ENCODE measurements around the gene AFG1L.

DNA sequence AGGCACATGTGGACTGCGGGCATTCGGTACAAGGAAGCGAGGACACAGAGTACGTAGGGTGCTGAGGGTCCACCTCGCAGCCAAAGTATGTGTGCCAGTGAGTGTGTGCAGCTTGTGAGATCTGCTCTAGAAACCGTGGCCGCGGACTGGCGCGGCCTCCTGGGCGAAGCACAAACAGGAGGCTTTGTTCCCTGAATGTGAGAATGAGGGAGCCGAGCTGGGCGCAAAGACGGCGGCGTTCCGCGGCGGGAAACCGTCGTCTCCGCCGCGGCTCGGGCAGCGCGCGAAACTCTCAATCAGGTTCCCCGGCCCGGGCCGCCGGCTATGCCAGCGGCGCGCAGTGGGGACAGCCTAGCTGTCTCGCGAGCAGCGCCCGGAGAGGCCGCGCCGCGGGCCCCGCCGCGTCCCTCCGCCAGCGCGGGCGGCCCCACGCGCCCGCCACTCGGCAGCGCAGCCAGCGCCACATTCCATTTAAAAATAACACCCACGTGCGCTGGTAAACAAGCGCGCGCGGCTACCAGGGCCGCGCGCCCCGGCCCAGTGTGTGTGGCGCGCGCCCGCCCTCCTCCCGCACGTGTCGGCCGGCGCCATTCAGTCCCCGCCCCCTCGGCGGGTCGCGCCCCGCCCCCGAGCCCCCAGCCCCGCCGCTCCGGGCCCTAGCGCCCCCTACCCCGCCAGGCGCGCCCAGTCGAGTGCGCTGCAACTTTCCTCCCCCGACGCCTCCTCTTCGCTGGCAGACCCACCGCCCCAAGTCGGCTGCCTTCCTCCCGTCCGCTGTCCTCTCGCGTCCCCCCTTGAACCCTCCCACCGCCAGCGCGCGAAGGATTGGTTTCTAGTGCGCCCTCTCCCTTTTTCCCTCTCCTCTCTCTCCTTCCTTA, 262.9 kb downstream of the AFG1L start:
- TF ChIP-seq CTCF (IDR thresholded peaks at IDR 0.05) (no peak), POLR2A (IDR thresholded peaks at IDR 0.05) (peak in 1 of 2 donors; percentile 64)
